GM12878 (cell line): Measurements from ENCODE around the gene ANKRD55. TPM values are rescaled to one million over a fixed set of nuclear protein-coding genes. Genes with fewer than 3 reads are reported as not detected.

Source experiments
- ATAC-seq: fragments of 200-7000 bp; cut with Tn5 transposase; 3 replicates; pipeline ENCODE4 v1.9.1; 2020; ENCODE audit warnings: mild to moderate bottlenecking, moderate library complexity
- BruUV-seq: library from RNA; stranded (reverse); fragments of 400-500 nt; replicated peaks from 2 replicates; lab custom pipeline; 2021; lab: Mats Ljungman, UMichigan
- CTCF ChIA-PET: fragments of 300-600 bp; sonication (Branson Sonifier 250); formaldehyde crosslinking; extraction: SDS; loops from one replicate; lab custom pipeline; 2021; ENCODE audit warnings: inconsistent platforms; lab: Yijun Ruan, JAX
- POLR2A ChIA-PET: fragments of 350-600 bp; formaldehyde crosslinking; extraction: SDS; loops from one replicate; lab custom pipeline; 2021; ENCODE audit warnings: inconsistent platforms; lab: Charles Lee
- RAD21 ChIA-PET: fragments of 300-600 bp; sonication (Branson Sonifier 250); formaldehyde crosslinking; loops from one replicate; lab custom pipeline; 2023; ENCODE audit warnings: antibody characterized with exemption; ENCODE audit not compliant: unreplicated experiment; lab: Charles Lee
- SMC1A ChIA-PET: fragments of 300-600 bp; sonication (Branson Sonifier 250); formaldehyde crosslinking; loops from one replicate; lab custom pipeline; 2023; ENCODE audit not compliant: unreplicated experiment, uncharacterized antibody; lab: Charles Lee
- DNase-seq: peaks from one replicate; pipeline ENCODE4 v3.0.0-alpha.2; 2011; ENCODE audit warnings: low read depth, low spot score
- FAIRE-seq: peaks from 3 replicates; lab custom pipeline; 2011; peaks lifted over from hg19 to GRCh38; lab: Jason Lieb, UNC
- H2AFZ ChIP-seq: 2 replicates; pipeline ENCODE4 v1.6.0; 2011; ENCODE audit warnings: low read depth, low read length, control low read depth; ENCODE audit not compliant: control insufficient read depth
- H3K27ac ChIP-seq: 2 replicates; pipeline ENCODE4 v1.5.1; 2011; ENCODE audit warnings: control low read depth; ENCODE audit not compliant: control insufficient read depth, insufficient read depth
- H3K27me3 ChIP-seq, 2 experiments: replicated peaks in 1 of 2; 2 replicates each; pipeline versions ENCODE4 v1.6.0 to v1.6.1; 2011; ENCODE audit warnings: low read length in 1 of 2; ENCODE audit not compliant: control insufficient read depth in 2 of 2, insufficient read depth in 2 of 2
- H3K36me3 ChIP-seq, 2 experiments: 2 replicates each; pipeline ENCODE4 v1.5.1; 2011; ENCODE audit warnings: low read length in 1 of 2; ENCODE audit not compliant: control insufficient read depth in 2 of 2, insufficient read depth in 2 of 2
- H3K4me1 ChIP-seq: 2 replicates; pipeline ENCODE4 v1.6.1; 2011; ENCODE audit warnings: mild to moderate bottlenecking, low read length, moderate library complexity, mixed read lengths; ENCODE audit not compliant: control insufficient read depth, insufficient read depth
- H3K4me2 ChIP-seq: 2 replicates; pipeline ENCODE4 v1.6.0; 2011; ENCODE audit warnings: control low read depth; ENCODE audit not compliant: control insufficient read depth, insufficient read depth
- H3K4me3 ChIP-seq: fragments of 200-600 bp; sonication (generic); 2 replicates; pipeline ENCODE4 v1.5.1; 2016
- H3K79me2 ChIP-seq: 2 replicates; pipeline ENCODE4 v1.6.0; 2011; ENCODE audit warnings: low read length; ENCODE audit not compliant: control insufficient read depth, insufficient read depth
- H3K9ac ChIP-seq: 2 replicates; pipeline ENCODE4 v1.8.0; 2011; ENCODE audit warnings: low read length, control low read depth, mixed read lengths; ENCODE audit not compliant: control insufficient read depth, insufficient read depth
- H3K9me3 ChIP-seq: replicated peaks from 3 replicates; pipeline ENCODE4 v1.5.1; 2011; ENCODE audit warnings: mild to moderate bottlenecking, low read length; ENCODE audit not compliant: control insufficient read depth, insufficient read depth
- H4K20me1 ChIP-seq: 2 replicates; pipeline ENCODE4 v1.6.0; 2011; ENCODE audit not compliant: control insufficient read depth, insufficient read depth
- BCL3 ChIP-seq: IDR thresholded peaks from 2 replicates; pipeline ENCODE4 v1.6.1; 2011; ENCODE audit warnings: borderline replicate concordance, low read depth, mild to moderate bottlenecking, moderate library complexity, low read length; ENCODE audit not compliant: insufficient read depth, poor library complexity, severe bottlenecking
- CHD4 ChIP-seq: fragments of 200-600 bp; sonication (generic); IDR thresholded peaks from 2 replicates; pipeline ENCODE4 v1.6.1; 2016; ENCODE audit warnings: mild to moderate bottlenecking
- CUX1 ChIP-seq: IDR thresholded peaks from 2 replicates; pipeline ENCODE4 v1.6.1; 2012; ENCODE audit warnings: improper control_type of control experiment, low read depth, low read length; ENCODE audit not compliant: insufficient replicate concordance
- DPF2 ChIP-seq: fragments of 450-650 bp; IDR thresholded peaks from 2 replicates; pipeline ENCODE4 v1.6.1; 2017; ENCODE audit warnings: mild to moderate bottlenecking
- HDAC6 ChIP-seq: fragments of 200-600 bp; sonication (generic); IDR thresholded peaks from one replicate; pipeline ENCODE4 v1.8.0; 2017; ENCODE audit warnings: antibody characterized with exemption; ENCODE audit not compliant: unreplicated experiment
- IKZF1 ChIP-seq: fragments of 450-650 bp; conservative IDR thresholded peaks from 2 replicates; pipeline ENCODE4 v1.6.1; 2017; ENCODE audit warnings: antibody characterized with exemption, mild to moderate bottlenecking
- NFXL1 ChIP-seq: fragments of 450-650 bp; IDR thresholded peaks from 2 replicates; pipeline ENCODE4 v1.6.1; 2017; ENCODE audit warnings: antibody characterized with exemption, mild to moderate bottlenecking, borderline replicate concordance
- PAX8 ChIP-seq: fragments of 450-650 bp; IDR thresholded peaks from 2 replicates; pipeline ENCODE4 v1.6.1; 2017; ENCODE audit warnings: mild to moderate bottlenecking, moderate library complexity
- POLR2AphosphoS5 ChIP-seq: IDR thresholded peaks from 2 replicates; pipeline ENCODE4 v1.6.1; 2011; ENCODE audit warnings: mild to moderate bottlenecking, low read length, inconsistent platforms
- RAD51 ChIP-seq: fragments of 450-650 bp; IDR thresholded peaks from 2 replicates; pipeline ENCODE4 v1.6.1; 2016; ENCODE audit warnings: moderate library complexity, mild to moderate bottlenecking, inconsistent platforms
- SMC3 ChIP-seq: IDR thresholded peaks from 2 replicates; pipeline ENCODE4 v1.6.1; 2011; ENCODE audit warnings: low read length, improper control_type of control experiment, borderline replicate concordance
- SREBF2 ChIP-seq: IDR thresholded peaks from 2 replicates; pipeline ENCODE4 v1.6.1; 2012; ENCODE audit warnings: mild to moderate bottlenecking, low read length
- SUZ12 ChIP-seq: fragments of 200-600 bp; sonication (generic); IDR thresholded peaks from one replicate; pipeline ENCODE4 v1.6.1; 2018; ENCODE audit warnings: antibody characterized with exemption, mild to moderate bottlenecking; ENCODE audit not compliant: unreplicated experiment
- TBL1XR1 ChIP-seq: IDR thresholded peaks from 2 replicates; pipeline ENCODE4 v1.6.1; 2012; ENCODE audit warnings: low read depth, low read length, improper control_type of control experiment
- in situ Hi-C: fragments of 300-500 bp; cut with MboI; formaldehyde crosslinking; loops from 9 replicates; pipeline ENCODE4 v1.14.3; 2018; ENCODE audit warnings: mixed read lengths
- intact Hi-C: fragments of 100-400 bp; cut with micrococcal nuclease; formaldehyde crosslinking; loops from one replicate; pipeline ENCODE4 v1.14.2; 2022; ENCODE audit not compliant: unreplicated experiment
- polyA plus RNA-seq, 11 experiments: library from polyadenylated mRNA; depleted of rRNA in 4 of 11; unstranded in 6 of 11; stranded (reverse) in 5 of 11; fragments of >200 nt; fragmentation: Nextera tagmentation in 4 of 11; fragmentation: Illumina TruSeq in 1 of 11; extraction: Ambion mirVana in 4 of 11; extraction: Trizol in 1 of 11; gene quantifications; 1 replicate in 1 of 11; 2 replicates in 10 of 11; pipeline versions ENCODE4 v1.2.1 to v1.2.3, GENCODE V29; 2011 to 2016; ENCODE audit warnings: inconsistent platforms in 2 of 11, missing spikeins in 2 of 11, low read depth in 1 of 11
- total RNA-seq, 4 experiments: library from RNA; depleted of rRNA in 3 of 4; stranded (reverse); fragments of >200 nt in 3 of 4; fragmentation: Illumina TruSeq in 1 of 4; extraction: Trizol in 1 of 4; gene quantifications; 2 replicates each; pipeline versions ENCODE4 v1.2.1 to v1.2.3, GENCODE V29; 2013 to 2021

The ANKRD55 gene
- total and polyA plus RNA-seq, 10 of the 15 experiments (the other 5 are each of a cell fraction or from before 2014, with no cell fraction given): 0.04 TPM; not detected in 9

GRCh38 chr5:56106837-56107236 lies 126.3 kb downstream of the ANKRD55 start:
- CTCF ChIA-PET: interaction anchor here (0.8 to 1.5 kb wide), 4 partner anchors 12 to 95 kb away, joined by 3 to 4 read pairs (median 3); no protein-coding TSS in a partner anchor
- SMC1A ChIA-PET: interaction anchor here (0.7 to 3.1 kb wide), 12 partner anchors 8 to 172 kb away, joined by 3 to 16 read pairs (median 4); no protein-coding TSS in a partner anchor
- no peaks in the 10 kb centered on the region for H4K20me1 ChIP-seq
- no peak overlapping the region for H2AFZ ChIP-seq
- H3K4me3 ChIP-seq: no peak overlapping the region
- no peak overlapping the region for H3K9ac ChIP-seq
- DNase-seq: no peak
- intact Hi-C loops (no loop called here), in situ Hi-C loops (no loop called here)
- POLR2A ChIA-PET: interaction anchor here (0.6 to 1.1 kb wide), 5 partner anchors 8 to 302 kb away, joined by 3 to 7 read pairs (median 3); no protein-coding TSS in a partner anchor
- FAIRE-seq: no peak
- no peaks in the 10 kb centered on the region for H3K36me3 ChIP-seq
- no peak for TF ChIP-seq CHD4
- no peak for TF ChIP-seq SREBF2
- no peak for TF ChIP-seq TBL1XR1
- no peak for TF ChIP-seq SMC3
- TF ChIP-seq BCL3: no peak
- TF ChIP-seq CUX1: no peak
- no peak for TF ChIP-seq POLR2AphosphoS5
- no peak for TF ChIP-seq SUZ12
- TF ChIP-seq IKZF1: no peak
- TF ChIP-seq RAD51: no peak
- no peak for TF ChIP-seq DPF2
- no peak for TF ChIP-seq HDAC6
- TF ChIP-seq PAX8: no peak
- TF ChIP-seq NFXL1: no peak
- H3K27ac ChIP-seq: no peak overlapping the region
- no peaks in the 10 kb centered on the region; a peak in 1 of 4 replicates for H3K27me3 ChIP-seq
- no peaks in the 10 kb centered on the region for H3K79me2 ChIP-seq
- peaks cover 3% of the 10 kb centered on the region; the same call in 1 of the 2 replicates for H3K4me1 ChIP-seq
- no peaks in the 10 kb centered on the region for H3K9me3 ChIP-seq
- ATAC-seq: no peak
- BruUV-seq: no TSS peak
- RAD21 ChIA-PET: interaction anchor here (0.6 to 3.4 kb wide), 6 partner anchors 11 to 144 kb away, joined by 3 to 24 read pairs (median 4); no protein-coding TSS in a partner anchor
- no peak overlapping the region for H3K4me2 ChIP-seq
